GM20000 (cell line): ENCODE results near the gene PLCL2.
"Not testable (repeated sequence)": the region's sequence is repeated elsewhere in the genome, so short reads cannot be mapped to it uniquely, and the experiment has no call there.

Experiments
- DNase-seq: peaks from one replicate; pipeline ENCODE4 v3.0.0; 2012; ENCODE audit warnings: low spot score
- TF ChIP-seq, protein P1 (sequence below): IDR thresholded peaks from 2 replicates; pipeline ENCODE4 v1.5.1; 2012; ENCODE audit warnings: mild to moderate bottlenecking, control low read depth; ENCODE audit errors: extremely low read depth, missing control alignments

Gene PLCL2

DNA sequence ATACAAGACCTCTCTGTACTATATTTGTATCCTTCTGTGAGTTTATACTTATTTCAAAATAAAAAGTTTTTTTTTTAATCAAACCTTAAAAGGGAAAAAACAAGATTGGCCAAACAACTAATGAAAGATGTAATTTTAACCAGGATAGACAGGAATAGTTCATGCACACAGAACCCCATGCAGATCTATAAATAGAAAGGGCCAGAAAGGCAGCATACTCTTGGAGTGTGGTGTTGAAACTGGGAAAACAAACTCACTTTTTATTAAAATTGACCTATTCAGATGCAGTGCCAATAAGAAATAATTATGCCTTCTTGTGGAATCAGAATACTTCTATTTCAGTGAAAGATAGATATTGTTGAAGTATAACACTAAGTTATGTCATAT lies 204.6 kb downstream of the PLCL2 start:
- no peak for DNase-seq
- TF ChIP-seq, protein P1, sequence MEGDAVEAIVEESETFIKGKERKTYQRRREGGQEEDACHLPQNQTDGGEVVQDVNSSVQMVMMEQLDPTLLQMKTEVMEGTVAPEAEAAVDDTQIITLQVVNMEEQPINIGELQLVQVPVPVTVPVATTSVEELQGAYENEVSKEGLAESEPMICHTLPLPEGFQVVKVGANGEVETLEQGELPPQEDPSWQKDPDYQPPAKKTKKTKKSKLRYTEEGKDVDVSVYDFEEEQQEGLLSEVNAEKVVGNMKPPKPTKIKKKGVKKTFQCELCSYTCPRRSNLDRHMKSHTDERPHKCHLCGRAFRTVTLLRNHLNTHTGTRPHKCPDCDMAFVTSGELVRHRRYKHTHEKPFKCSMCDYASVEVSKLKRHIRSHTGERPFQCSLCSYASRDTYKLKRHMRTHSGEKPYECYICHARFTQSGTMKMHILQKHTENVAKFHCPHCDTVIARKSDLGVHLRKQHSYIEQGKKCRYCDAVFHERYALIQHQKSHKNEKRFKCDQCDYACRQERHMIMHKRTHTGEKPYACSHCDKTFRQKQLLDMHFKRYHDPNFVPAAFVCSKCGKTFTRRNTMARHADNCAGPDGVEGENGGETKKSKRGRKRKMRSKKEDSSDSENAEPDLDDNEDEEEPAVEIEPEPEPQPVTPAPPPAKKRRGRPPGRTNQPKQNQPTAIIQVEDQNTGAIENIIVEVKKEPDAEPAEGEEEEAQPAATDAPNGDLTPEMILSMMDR: no peak

DNA sequence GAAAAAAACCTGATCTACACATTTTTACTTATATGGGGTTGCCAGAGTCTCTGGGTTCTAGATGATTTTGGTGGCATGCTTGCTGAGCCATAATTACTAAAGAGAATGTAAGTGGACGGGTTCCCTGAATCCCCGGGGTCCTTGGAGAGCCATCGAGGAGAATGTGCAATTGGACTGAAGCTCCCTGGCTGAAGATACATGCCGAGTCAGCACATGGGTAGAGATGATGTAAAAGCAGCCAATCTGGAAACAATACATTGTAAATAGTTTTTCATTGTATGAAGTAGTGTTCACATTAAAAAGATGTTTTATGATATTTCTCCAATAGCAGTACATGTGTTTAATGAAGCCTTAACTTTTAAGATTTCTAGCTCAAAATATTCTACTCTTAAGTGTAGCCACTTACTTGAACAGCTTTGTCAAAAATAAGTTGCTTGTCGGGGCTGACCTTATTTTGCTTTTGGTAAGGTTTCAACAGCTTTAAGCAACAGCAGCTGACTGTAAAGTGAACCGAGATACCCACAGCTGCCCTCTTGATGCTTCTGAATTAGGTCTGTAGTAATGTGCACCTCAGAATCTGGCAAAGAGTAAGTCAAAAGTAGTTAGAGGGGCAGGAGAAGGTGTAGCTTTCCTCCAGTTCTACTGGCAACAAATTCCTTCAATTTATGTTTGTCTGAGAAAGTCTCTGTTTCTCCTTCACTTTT lies 205.7 kb downstream of the PLCL2 start:
- no peak for DNase-seq

DNA sequence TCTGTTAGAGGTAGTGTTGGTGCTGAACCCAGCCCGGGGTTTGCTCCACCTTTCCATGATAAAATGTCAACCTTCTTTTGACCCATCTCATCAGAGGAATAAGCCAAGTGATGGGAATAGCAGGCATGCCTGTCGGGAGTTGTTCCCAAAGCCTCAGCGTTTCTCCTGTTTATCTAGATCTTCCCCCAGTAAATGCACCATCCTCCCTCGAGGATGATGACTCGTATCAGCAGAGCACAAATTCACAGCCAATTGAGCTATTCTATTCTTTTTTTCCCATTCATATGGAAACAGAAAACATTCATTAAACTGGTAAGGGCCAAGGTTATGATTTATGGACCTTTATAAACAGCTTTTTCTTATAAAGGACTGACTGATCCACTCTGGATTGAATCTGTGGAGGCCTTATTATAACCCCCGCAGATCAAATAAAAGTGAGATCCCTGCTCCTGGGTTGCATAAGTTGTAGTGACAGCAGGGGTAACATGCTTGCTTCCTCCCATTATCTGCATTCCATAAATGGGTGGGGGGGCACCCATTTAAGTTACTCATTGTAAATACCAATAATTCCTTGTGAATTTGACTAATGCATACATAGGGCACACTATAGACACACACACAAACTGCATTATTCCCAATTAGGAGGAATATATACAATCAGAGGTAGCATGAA lies 207.3 kb downstream of the PLCL2 start:
- no peak for DNase-seq
- TF ChIP-seq, protein P1: no peak

More for the DNA sequence above, 205.7 kb downstream of the PLCL2 start:
- TF ChIP-seq, protein P1: no peak

DNA sequence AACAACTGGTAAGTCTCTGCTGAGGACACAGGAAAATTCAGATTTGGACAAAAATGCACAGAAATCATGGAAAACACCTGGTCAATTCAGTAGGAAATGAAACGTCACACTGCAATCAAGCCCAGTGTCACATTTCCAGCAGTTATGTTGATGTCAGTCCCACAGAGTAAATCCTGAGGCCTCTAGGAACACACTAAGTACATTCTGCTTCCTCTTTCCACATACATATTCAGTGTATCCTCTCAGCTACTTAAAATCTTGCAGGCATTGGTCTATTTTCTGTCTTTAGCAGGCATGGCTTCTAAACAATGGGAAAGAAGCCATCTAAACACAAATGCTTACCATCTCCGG lies 207.8 kb downstream of the PLCL2 start:
- no peak for DNase-seq
- TF ChIP-seq, protein P1: no peak

DNA sequence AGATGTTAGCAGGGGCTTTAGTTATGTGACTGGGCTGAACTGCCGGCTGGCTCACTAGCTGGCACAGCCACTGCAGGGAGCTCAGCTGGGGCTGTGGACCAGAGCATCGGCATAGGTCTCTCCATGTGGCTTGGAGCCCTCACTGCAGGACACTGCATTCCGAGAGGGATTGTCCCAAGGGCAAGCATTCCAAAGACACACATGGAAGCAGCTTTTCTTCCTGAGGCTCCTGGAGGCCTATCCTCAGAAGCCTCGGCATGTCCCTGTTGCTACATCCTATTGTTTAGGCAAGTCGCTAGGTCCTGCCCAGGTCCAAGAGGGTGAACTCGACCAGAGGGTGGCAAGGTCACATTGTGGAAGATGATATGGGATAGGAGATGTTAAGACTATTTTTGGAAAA lies 209.8 kb downstream of the PLCL2 start:
- DNase-seq: no peak
- TF ChIP-seq, protein P1: no peak

DNA sequence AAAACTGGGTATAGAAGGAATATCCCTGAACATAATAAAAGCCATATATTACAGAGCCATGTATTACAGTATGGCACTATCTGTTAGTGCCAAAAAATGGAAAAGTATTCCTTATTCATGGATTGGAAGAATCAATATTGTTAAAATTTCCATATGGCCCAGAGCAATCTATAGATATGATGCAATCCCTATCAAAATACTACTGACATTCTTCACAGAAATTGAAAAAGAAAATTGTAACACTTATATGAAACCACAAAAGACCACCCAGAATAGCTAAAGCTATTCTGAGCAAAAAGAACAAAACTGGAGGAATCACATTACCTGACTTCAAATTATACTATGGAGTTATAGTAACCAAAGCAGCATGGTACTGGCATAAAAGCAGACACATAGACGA lies 218.8 kb downstream of the PLCL2 start:
- TF ChIP-seq, protein P1: no peak
- no peak for DNase-seq

DNA sequence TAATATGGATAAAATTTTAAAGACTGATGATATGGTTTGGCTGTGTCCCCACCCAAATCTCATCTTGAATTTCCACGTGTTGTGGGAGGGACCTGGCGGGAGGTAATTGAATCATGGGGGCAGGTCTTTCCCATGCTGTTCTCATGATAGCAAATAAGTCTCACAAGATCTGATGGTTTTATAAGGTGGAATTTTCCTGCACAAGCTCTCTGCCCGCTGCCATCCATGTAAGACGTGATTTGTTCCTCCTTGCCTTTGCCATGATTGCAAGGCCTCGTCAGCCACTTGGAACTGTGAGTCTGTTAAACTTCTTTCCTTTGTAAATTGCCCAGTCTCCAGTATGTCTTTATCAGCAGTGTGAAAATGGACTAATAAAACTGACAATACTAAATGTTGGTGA lies 222.0 kb downstream of the PLCL2 start:
- not testable (repeated sequence) for DNase-seq
